Bronchial epithelial cell (primary cell): Measurements from ENCODE around the gene TIGAR. TPM values are rescaled to one million over a fixed set of nuclear protein-coding genes. Genes with fewer than 3 reads are reported as not detected.

Experiments used
- DNase-seq: peaks from one replicate; pipeline ENCODE4 v3.0.0-alpha.2; 2010; ENCODE audit warnings: low read depth
- FAIRE-seq: peaks from 2 replicates; lab custom pipeline; 2011; peaks lifted over from hg19 to GRCh38; lab: Jason Lieb, UNC
- H3K27me3 ChIP-seq: 2 replicates; pipeline ENCODE4 v1.5.1; 2011; ENCODE audit warnings: low read length; ENCODE audit not compliant: control insufficient read depth, insufficient read depth
- H3K36me3 ChIP-seq: 2 replicates; pipeline ENCODE4 v1.5.1; 2011; ENCODE audit warnings: low read length; ENCODE audit not compliant: control insufficient read depth, insufficient read depth
- H3K4me3 ChIP-seq: 2 replicates; pipeline ENCODE4 v1.5.1; 2011; ENCODE audit warnings: mild to moderate bottlenecking, low read depth, low read length, control low read depth
- total RNA-seq: library from RNA; depleted of rRNA; stranded (reverse); fragments of >200 nt; gene quantifications from 2 replicates; pipeline ENCODE4 v1.2.1, GENCODE V29; 2014
- TF ChIP-seq, protein P1 (sequence below): IDR thresholded peaks from 2 replicates; pipeline ENCODE4 v1.5.1; 2011; ENCODE audit warnings: mild to moderate bottlenecking, moderate library complexity, low read length, control low read depth, inconsistent platforms; ENCODE audit not compliant: insufficient read depth, severe bottlenecking

TIGAR gene
- total RNA-seq, 1 donor from 2014 or later: 10.0 TPM

DNA sequence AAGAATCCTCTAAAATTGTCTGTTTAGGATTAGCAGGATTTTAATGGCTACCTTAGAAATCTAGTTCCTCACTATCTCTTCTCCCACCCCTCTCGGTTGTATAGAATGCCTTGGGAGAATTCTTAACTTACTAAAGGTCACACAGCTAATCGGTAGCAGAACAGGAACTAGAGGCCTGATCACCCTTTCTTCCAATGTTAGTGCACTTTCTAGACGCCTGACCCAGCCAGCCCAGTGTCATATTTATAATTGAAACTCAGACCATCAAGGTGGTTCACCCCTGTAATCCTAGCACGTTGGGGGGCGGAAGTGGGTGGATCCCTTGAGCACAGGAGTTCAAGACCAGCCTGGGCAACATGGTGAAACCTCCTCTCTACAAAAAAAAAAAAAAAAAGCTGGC is 1.7 kb downstream of the TIGAR start:
- TF ChIP-seq, protein P1, sequence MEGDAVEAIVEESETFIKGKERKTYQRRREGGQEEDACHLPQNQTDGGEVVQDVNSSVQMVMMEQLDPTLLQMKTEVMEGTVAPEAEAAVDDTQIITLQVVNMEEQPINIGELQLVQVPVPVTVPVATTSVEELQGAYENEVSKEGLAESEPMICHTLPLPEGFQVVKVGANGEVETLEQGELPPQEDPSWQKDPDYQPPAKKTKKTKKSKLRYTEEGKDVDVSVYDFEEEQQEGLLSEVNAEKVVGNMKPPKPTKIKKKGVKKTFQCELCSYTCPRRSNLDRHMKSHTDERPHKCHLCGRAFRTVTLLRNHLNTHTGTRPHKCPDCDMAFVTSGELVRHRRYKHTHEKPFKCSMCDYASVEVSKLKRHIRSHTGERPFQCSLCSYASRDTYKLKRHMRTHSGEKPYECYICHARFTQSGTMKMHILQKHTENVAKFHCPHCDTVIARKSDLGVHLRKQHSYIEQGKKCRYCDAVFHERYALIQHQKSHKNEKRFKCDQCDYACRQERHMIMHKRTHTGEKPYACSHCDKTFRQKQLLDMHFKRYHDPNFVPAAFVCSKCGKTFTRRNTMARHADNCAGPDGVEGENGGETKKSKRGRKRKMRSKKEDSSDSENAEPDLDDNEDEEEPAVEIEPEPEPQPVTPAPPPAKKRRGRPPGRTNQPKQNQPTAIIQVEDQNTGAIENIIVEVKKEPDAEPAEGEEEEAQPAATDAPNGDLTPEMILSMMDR: no peak
- H3K4me3 ChIP-seq: peak overlapping the region; percentile 5
- H3K27me3 ChIP-seq: no peaks in the 10 kb centered on the region
- H3K36me3 ChIP-seq: peaks cover 3% of the 10 kb centered on the region
- FAIRE-seq (no peak), DNase-seq (no peak)

DNA sequence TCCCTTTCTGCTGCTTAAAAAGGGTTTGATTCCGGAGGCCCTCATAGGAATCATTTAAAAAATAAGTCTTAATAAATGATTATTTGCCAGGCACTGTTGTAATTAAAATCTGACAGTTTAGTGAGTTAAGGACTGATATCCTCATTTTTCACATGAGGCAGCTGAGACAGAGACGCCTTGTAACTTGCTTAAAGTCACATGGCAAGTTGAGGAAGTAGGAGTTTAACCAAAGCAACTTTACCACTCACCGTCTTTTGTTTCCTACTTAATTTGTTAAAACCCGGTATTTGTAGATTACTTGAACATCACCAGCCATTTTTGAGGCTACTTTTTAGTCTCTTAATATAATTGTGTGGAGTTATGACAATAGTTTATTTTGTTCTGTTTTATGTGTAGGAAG is 2.4 kb downstream of the TIGAR start:
- peaks cover 3% of the 10 kb centered on the region for H3K36me3 ChIP-seq
- no peak for DNase-seq
- no peaks in the 10 kb centered on the region for H3K27me3 ChIP-seq
- H3K4me3 ChIP-seq: no peak overlapping the region
- FAIRE-seq: no peak
- TF ChIP-seq, protein P1: no peak

GRCh38 chr12:4324366-4324765 is 3.4 kb downstream of the TIGAR start:
- no peak for FAIRE-seq
- Histone ChIP-seq H3K36me3 (peaks cover 3% of the 10 kb centered on the region), H3K27me3 (no peaks in the 10 kb centered on the region), H3K4me3 (no peak overlapping the region)
- TF ChIP-seq, protein P1: no peak
- DNase-seq: no peak

DNA sequence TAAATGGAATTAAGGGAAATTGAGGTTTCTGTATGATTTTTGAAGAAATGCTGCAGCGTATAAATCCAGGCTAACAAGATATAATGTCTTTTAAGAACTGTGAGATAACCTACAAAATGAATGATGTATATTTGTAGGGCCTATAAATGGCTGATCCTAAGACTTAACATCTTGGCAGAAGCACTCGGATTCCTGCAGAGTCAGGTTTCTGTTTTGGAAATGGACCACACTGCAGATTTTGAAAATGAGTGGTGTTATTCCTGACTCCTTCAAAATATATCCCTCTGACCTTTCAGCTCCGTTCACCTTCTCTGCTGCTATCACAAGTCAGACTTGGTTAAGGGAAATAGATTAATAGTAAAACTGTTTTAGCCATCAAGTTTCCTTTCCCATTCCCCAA is 5.0 kb downstream of the TIGAR start:
- DNase-seq (no peak), FAIRE-seq (no peak)

GRCh38 chr12:4327293-4327692 is 6.3 kb downstream of the TIGAR start:
- H3K4me3 ChIP-seq: no peak overlapping the region
- DNase-seq: no peak
- peaks cover 3% of the 10 kb centered on the region for H3K36me3 ChIP-seq
- TF ChIP-seq, protein P1: no peak
- no peak for FAIRE-seq
- H3K27me3 ChIP-seq: no peaks in the 10 kb centered on the region

More for the DNA sequence above, 5.0 kb downstream of the TIGAR start:
- Histone ChIP-seq H3K27me3 (no peaks in the 10 kb centered on the region), H3K36me3 (peaks cover 3% of the 10 kb centered on the region), H3K4me3 (no peak overlapping the region)
- TF ChIP-seq, protein P1: no peak

DNA sequence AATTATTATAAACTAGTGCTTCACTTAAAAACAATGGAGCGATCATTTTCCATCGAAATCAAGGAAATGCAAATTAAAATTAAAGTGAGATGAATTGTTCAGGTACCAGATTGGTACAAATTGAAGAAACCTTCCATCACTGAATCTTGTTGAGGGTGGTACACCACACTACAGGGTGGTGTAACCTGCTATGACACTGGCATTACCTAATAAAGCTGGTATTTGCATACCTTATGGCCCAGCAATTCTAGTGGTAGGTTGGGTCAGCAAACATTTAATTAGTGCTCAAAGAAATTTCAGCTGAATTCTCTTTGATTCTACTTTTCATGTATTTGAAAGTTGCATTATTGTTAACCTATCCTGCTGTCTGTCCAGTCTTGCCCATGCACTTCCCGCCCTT is 9.2 kb downstream of the TIGAR start:
- no peaks in the 10 kb centered on the region for H3K27me3 ChIP-seq
- H3K36me3 ChIP-seq: peaks cover 3% of the 10 kb centered on the region
- FAIRE-seq (no peak), DNase-seq (peak; percentile 8)
- TF ChIP-seq, protein P1: no peak
- no peak overlapping the region for H3K4me3 ChIP-seq
